Parathyroid adenoma (tissue), 2 donors: ENCODE data around the gene FAM228B.
"Not testable (repeated sequence)": the region's sequence is repeated elsewhere in the genome, so short reads cannot be mapped to it uniquely, and the experiment has no call there.

Experiments
- H2AFZ ChIP-seq: fragments of 300-600 bp; sonication (generic); one replicate; pipeline ENCODE4 v1.7.0; 2017; ENCODE audit warnings: antibody characterized with exemption, mild to moderate bottlenecking
- H3K27ac ChIP-seq: fragments of 300-600 bp; sonication (generic); one replicate; pipeline ENCODE4 v1.7.0; 2017
- H3K27me3 ChIP-seq: fragments of 300-600 bp; sonication (generic); one replicate; pipeline ENCODE4 v1.7.0; 2017; ENCODE audit warnings: low read length; ENCODE audit not compliant: control insufficient read depth, insufficient read depth
- H3K36me3 ChIP-seq: fragments of 300-600 bp; sonication (generic); one replicate; pipeline ENCODE4 v1.7.0; 2017; ENCODE audit warnings: low read length; ENCODE audit not compliant: control insufficient read depth, insufficient read depth
- H3K4me1 ChIP-seq: fragments of 300-600 bp; sonication (generic); one replicate; pipeline ENCODE4 v1.7.0; 2017; ENCODE audit warnings: control low read depth
- H3K4me2 ChIP-seq: fragments of 300-600 bp; sonication (generic); one replicate; pipeline ENCODE4 v1.7.0; 2017; ENCODE audit warnings: low read length
- H3K4me3 ChIP-seq: fragments of 300-600 bp; sonication (generic); one replicate; pipeline ENCODE4 v1.7.0; 2017; ENCODE audit warnings: low read depth, low read length
- H3K79me2 ChIP-seq: fragments of 300-600 bp; sonication (generic); one replicate; pipeline ENCODE4 v1.7.0; 2017; ENCODE audit warnings: control low read depth
- H3K9ac ChIP-seq: fragments of 300-600 bp; sonication (generic); one replicate; pipeline ENCODE4 v1.7.0; 2017; ENCODE audit warnings: mild to moderate bottlenecking
- H3K9me3 ChIP-seq: fragments of 300-600 bp; sonication (generic); one replicate; pipeline ENCODE4 v1.7.0; 2017; ENCODE audit warnings: low read length; ENCODE audit not compliant: control insufficient read depth
- CTCF ChIP-seq: fragments of 300-600 bp; sonication (generic); IDR thresholded peaks from one replicate; pipeline ENCODE4 v1.7.0; 2017; ENCODE audit warnings: antibody characterized with exemption, mild to moderate bottlenecking
- donor health status: primary hyperparathyroidism.

Gene FAM228B

DNA sequence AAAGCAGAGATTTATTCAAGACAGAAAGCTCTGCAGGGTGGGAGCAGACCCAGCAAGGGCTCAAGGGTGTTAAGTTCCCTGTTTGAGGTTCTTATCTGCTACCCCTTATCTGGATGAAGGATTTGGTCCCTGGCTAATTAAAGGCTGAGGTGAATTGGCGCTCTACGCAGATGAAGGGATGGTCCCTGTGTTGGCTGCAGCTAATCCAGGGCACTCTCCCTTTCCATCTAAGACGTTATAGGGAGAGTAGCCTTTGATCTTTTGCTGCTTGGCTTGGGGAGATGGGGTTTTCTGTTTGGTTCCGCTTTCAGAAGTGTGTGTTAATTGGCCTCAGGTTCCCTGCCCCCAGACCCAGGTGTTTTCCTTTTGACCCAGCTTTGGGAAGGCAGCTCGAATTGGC, 68.6 kb downstream of the FAM228B start:
- H3K4me3 ChIP-seq, result no peak overlapping the region
- no peaks in the 10 kb centered on the region for H3K9me3 ChIP-seq
- no peaks in the 10 kb centered on the region for H3K4me1 ChIP-seq
- no peak overlapping the region for H3K9ac ChIP-seq
- H3K79me2 ChIP-seq, result no peaks in the 10 kb centered on the region
- H3K36me3 ChIP-seq, result no peaks in the 10 kb centered on the region
- no peak for TF ChIP-seq CTCF
- no peak overlapping the region for H2AFZ ChIP-seq
- no peak overlapping the region for H3K4me2 ChIP-seq
- H3K27me3 ChIP-seq, result no peaks in the 10 kb centered on the region
- H3K27ac ChIP-seq, result no peak overlapping the region

DNA sequence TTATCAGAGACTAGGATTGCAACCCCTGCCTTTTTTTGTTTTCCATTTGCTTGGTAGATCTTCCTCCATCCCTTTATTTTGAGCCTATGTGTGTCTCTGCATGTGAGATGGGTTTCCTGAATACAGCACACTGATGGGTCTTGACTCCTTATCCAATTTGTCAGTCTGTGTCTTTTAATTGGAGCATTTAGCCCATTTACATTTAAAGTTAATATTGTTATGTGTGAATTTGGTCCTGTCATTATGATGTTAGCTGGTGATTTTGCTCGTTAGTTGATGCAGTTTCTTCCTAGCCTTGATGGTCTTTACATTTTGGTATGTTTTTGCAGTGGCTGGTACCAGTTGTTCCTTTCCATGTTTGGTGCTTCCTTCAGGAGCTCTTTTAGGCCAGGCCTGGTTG, 73.9 kb downstream of the FAM228B start:
- H3K4me1 ChIP-seq, H3K4me2 ChIP-seq, H3K27me3 ChIP-seq, H3K36me3 ChIP-seq, H3K4me3 ChIP-seq, H3K79me2 ChIP-seq, H3K27ac ChIP-seq, H3K9ac ChIP-seq, H3K9me3 ChIP-seq, H2AFZ ChIP-seq: not testable (repeated sequence)

- Histone ChIP-seq H3K9ac (no peak overlapping the region), H3K4me2 (no peak overlapping the region), H3K4me1 (no peaks in the 10 kb centered on the region), H3K79me2 (no peaks in the 10 kb centered on the region), H3K9me3 (no peaks in the 10 kb centered on the region), H2AFZ (no peak overlapping the region), H3K36me3 (no peaks in the 10 kb centered on the region), H3K27ac (no peak overlapping the region), H3K27me3 (no peaks in the 10 kb centered on the region), H3K4me3 (no peak overlapping the region)
- no peak for TF ChIP-seq CTCF
These were observed 76.8 kb downstream of the FAM228B start for GRCh38 chr2:24199968-24200590.

DNA sequence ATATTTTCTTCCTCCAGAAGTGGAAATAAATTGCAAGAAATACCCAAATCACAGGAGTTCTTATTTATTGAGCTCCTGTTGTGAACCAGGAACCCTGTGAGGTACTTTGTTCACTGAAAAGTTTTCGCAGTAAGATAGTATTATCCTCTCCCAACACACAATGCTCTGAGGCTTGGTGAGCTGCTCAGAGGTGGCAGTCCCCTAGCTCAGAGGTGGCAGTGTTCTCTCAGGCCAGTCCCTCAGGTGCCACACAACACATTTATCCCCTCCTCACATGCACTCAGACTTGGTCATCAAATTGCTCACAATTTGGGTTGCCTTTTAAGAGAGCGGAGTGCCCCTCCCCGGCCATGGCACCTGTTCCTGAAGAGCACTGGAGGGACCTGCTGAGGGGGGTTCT, 77.5 kb downstream of the FAM228B start:
- no peak overlapping the region for H3K4me3 ChIP-seq
- H3K9me3 ChIP-seq, result no peaks in the 10 kb centered on the region
- H3K27me3 ChIP-seq, result no peaks in the 10 kb centered on the region
- H3K9ac ChIP-seq, result no peak overlapping the region
- H3K4me1 ChIP-seq, result no peaks in the 10 kb centered on the region
- H3K27ac ChIP-seq, result no peak overlapping the region
- no peaks in the 10 kb centered on the region for H3K36me3 ChIP-seq
- H2AFZ ChIP-seq, result no peak overlapping the region
- H3K79me2 ChIP-seq, result no peaks in the 10 kb centered on the region
- no peak for TF ChIP-seq CTCF
- no peak overlapping the region for H3K4me2 ChIP-seq

DNA sequence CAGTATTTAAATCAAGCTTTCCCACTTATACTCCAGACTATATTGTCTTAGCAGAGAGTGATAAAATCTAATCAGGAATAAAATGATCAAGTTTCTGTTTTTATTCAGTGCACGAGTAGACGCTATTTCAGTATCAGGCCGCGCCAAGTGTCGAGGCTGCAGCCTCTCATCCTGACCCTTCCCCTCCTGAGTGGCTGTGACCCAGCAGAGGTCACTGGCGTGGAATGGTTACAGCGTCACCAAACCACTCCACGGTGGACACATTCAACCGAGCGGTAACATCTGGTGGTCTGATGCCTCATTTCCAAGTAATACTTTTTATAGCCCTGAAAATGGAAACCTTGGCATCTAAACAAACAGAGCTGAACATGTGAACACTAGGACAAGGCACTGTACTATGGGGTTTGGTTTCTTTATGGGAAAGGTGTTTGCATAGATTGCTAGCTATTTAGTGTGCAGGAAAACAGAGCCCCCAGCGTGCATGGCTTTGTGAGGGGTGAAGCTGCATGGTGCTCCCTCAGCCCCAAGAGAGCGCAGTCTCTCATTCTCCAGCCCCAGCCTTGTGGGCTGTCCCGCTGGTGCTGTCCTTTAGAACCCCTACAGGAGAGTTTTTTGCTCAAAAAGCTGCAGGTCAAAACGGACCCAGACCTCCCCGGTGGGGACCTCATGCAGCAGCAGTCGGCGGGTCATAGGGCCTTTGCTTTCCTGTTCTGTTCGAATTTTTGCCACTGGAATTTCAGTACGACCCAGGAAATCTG, 79.9 kb downstream of the FAM228B start:
- no peak overlapping the region for H2AFZ ChIP-seq
- no peaks in the 10 kb centered on the region for H3K36me3 ChIP-seq
- H3K27ac ChIP-seq, result no peak overlapping the region
- no peaks in the 10 kb centered on the region for H3K79me2 ChIP-seq
- H3K9ac ChIP-seq, result no peak overlapping the region
- H3K9me3 ChIP-seq, result no peaks in the 10 kb centered on the region
- H3K27me3 ChIP-seq, result no peaks in the 10 kb centered on the region
- no peak for TF ChIP-seq CTCF
- H3K4me2 ChIP-seq, result no peak overlapping the region
- no peaks in the 10 kb centered on the region for H3K4me1 ChIP-seq
- no peak overlapping the region for H3K4me3 ChIP-seq
